ENCODE measurements around the gene CRACR2A.

The CRACR2A gene

GRCh38 chr12:3658327-3659163, 94.4 kb downstream of the CRACR2A start:
- DNase-seq (ENCODE audit: extremely low read depth in 1 of 2, low read depth in 1 of 2) = no peak

GRCh38 chr12:3656946-3657622, 95.8 kb downstream of the CRACR2A start:
- DNase-seq (ENCODE audit: extremely low read depth in 1 of 2, low read depth in 1 of 2) = no peak

- no peak for DNase-seq (ENCODE audit: extremely low read depth in 1 of 2, low read depth in 1 of 2)
Observed at GRCh38 chr12:3655328-3655900, 97.5 kb downstream of the CRACR2A start.

GRCh38 chr12:3651585-3652424, 101.1 kb downstream of the CRACR2A start:
- DNase-seq (ENCODE audit: extremely low read depth in 1 of 2, low read depth in 1 of 2) = no peak

- no peak for DNase-seq (ENCODE audit: extremely low read depth in 1 of 2, low read depth in 1 of 2)
Observed at GRCh38 chr12:3647504-3647903, 105.4 kb downstream of the CRACR2A start.

GRCh38 chr12:3646561-3647241, 106.2 kb downstream of the CRACR2A start:
- no peak for DNase-seq (ENCODE audit: extremely low read depth in 1 of 2, low read depth in 1 of 2)

- no peak for DNase-seq (ENCODE audit: extremely low read depth in 1 of 2, low read depth in 1 of 2)
Observed at GRCh38 chr12:3645091-3645490, 107.8 kb downstream of the CRACR2A start.

GRCh38 chr12:3644104-3644503, 108.8 kb downstream of the CRACR2A start:
- DNase-seq (ENCODE audit: extremely low read depth in 1 of 2, low read depth in 1 of 2) = no peak

- DNase-seq (ENCODE audit: extremely low read depth in 1 of 2, low read depth in 1 of 2) = no peak
Observed at GRCh38 chr12:3641428-3642018, 111.4 kb downstream of the CRACR2A start.

- DNase-seq (ENCODE audit: extremely low read depth in 1 of 2, low read depth in 1 of 2) = no peak
Observed at GRCh38 chr12:3636328-3636727, 116.6 kb downstream of the CRACR2A start.

- no peak for DNase-seq (ENCODE audit: extremely low read depth in 1 of 2, low read depth in 1 of 2)
Observed at GRCh38 chr12:3634348-3634747, 118.6 kb downstream of the CRACR2A start.

GRCh38 chr12:3633396-3633795, 119.5 kb downstream of the CRACR2A start:
- DNase-seq (ENCODE audit: extremely low read depth in 1 of 2, low read depth in 1 of 2) = no peak

- no peak for DNase-seq (ENCODE audit: extremely low read depth in 1 of 2, low read depth in 1 of 2)
Observed at GRCh38 chr12:3632754-3633153, 120.2 kb downstream of the CRACR2A start.

- no peak for DNase-seq (ENCODE audit: extremely low read depth in 1 of 2, low read depth in 1 of 2)
Observed at GRCh38 chr12:3632256-3632655, 120.7 kb downstream of the CRACR2A start.

GRCh38 chr12:3631759-3632158, 121.2 kb downstream of the CRACR2A start:
- DNase-seq (ENCODE audit: extremely low read depth in 1 of 2, low read depth in 1 of 2) = no peak

GRCh38 chr12:3631272-3631637, 121.7 kb downstream of the CRACR2A start:
- DNase-seq (ENCODE audit: extremely low read depth in 1 of 2, low read depth in 1 of 2) = no peak

GRCh38 chr12:3630621-3631271, 122.2 kb downstream of the CRACR2A start:
- no peak for DNase-seq (ENCODE audit: extremely low read depth in 1 of 2, low read depth in 1 of 2)

- no peak for DNase-seq (ENCODE audit: extremely low read depth in 1 of 2, low read depth in 1 of 2)
Observed at GRCh38 chr12:3630111-3630510, 122.8 kb downstream of the CRACR2A start.

GRCh38 chr12:3629057-3629830, 123.7 kb downstream of the CRACR2A start:
- DNase-seq (ENCODE audit: extremely low read depth in 1 of 2, low read depth in 1 of 2) = no peak
